HEK293 (cell line): Measurements from ENCODE around the gene GCAT.

Experiments
- CTCF ChIA-PET: fragments of 350-600 bp; formaldehyde crosslinking; extraction: SDS; loops from one replicate; lab custom pipeline; 2021; ENCODE audit warnings: antibody characterized with exemption; lab: Yijun Ruan, JAX
- POLR2A ChIA-PET: fragments of 300-600 bp; formaldehyde crosslinking; extraction: SDS; loops from one replicate; lab custom pipeline; 2020; ENCODE audit warnings: antibody characterized with exemption, inconsistent platforms; lab: Yijun Ruan, JAX
- H3K27ac ChIP-seq: fragments of 200-500 bp; sonication (Bioruptor generic); 2 replicates; pipeline ENCODE4 v1.5.1; 2014; ENCODE audit warnings: low read depth, low read length, control low read depth, inconsistent platforms; ENCODE audit errors: extremely low read depth
- H3K36me3 ChIP-seq, 2 experiments: fragments of 200-500 bp in 1 of 2; sonication (Bioruptor generic) in 1 of 2; 1 replicate in 1 of 2; 2 replicates in 1 of 2; pipeline ENCODE4 v1.5.1; 2014 to 2017; ENCODE audit warnings: inconsistent platforms in 2 of 2, low read length in 2 of 2; ENCODE audit not compliant: control insufficient read depth in 2 of 2, insufficient read depth in 1 of 2
- H3K4me1 ChIP-seq: fragments of 200-500 bp; sonication (Bioruptor generic); 2 replicates; pipeline ENCODE4 v1.5.1; 2014; ENCODE audit warnings: mild to moderate bottlenecking, low read length, inconsistent platforms; ENCODE audit not compliant: control insufficient read depth, insufficient read depth
- H3K4me3 ChIP-seq: 2 replicates; pipeline ENCODE4 v1.5.1; 2011; ENCODE audit warnings: low read depth, mild to moderate bottlenecking, control low read depth, low read length, moderate library complexity
- H3K9me3 ChIP-seq: fragments of 200-500 bp; sonication (Bioruptor generic); 2 replicates; pipeline ENCODE4 v1.5.1; 2014; ENCODE audit warnings: low read depth, low read length, inconsistent platforms; ENCODE audit not compliant: control insufficient read depth, insufficient read depth
- BCL11A ChIP-seq: fragments of 450-650 bp; formaldehyde crosslinking; IDR thresholded peaks from 2 replicates; pipeline ENCODE4 v1.5.1; 2016; ENCODE audit warnings: low read depth, missing biosample characterization, missing genetic modification characterization
- CTCF ChIP-seq: fragments of 450-650 bp; formaldehyde crosslinking; IDR thresholded peaks from 2 replicates; pipeline ENCODE4 v1.5.1; 2016; ENCODE audit warnings: missing biosample characterization, missing genetic modification characterization
- EGR2 ChIP-seq: fragments of 450-650 bp; formaldehyde crosslinking; IDR thresholded peaks from 2 replicates; pipeline ENCODE4 v1.5.1; 2016; ENCODE audit warnings: low read depth, missing biosample characterization, missing genetic modification characterization
- KLF10 ChIP-seq: fragments of 450-650 bp; IDR thresholded peaks from 2 replicates; pipeline ENCODE4 v1.5.1; 2018; ENCODE audit warnings: missing biosample characterization, mild to moderate bottlenecking, missing genetic modification characterization
- KLF9 ChIP-seq: fragments of 450-650 bp; formaldehyde crosslinking; IDR thresholded peaks from 2 replicates; pipeline ENCODE4 v1.5.1; 2016; ENCODE audit warnings: missing biosample characterization, missing genetic modification characterization, low read depth
- TRIM28 ChIP-seq: IDR thresholded peaks from 2 replicates; pipeline ENCODE4 v1.6.1; 2011; ENCODE audit warnings: low read length, control low read depth, borderline replicate concordance
- ZBTB17 ChIP-seq: fragments of 450-650 bp; formaldehyde crosslinking; IDR thresholded peaks from 2 replicates; pipeline ENCODE4 v1.5.1; 2016; ENCODE audit warnings: missing biosample characterization, missing genetic modification characterization
- ZBTB48 ChIP-seq: fragments of 450-650 bp; formaldehyde crosslinking; IDR thresholded peaks from 2 replicates; pipeline ENCODE4 v1.5.1; 2016; ENCODE audit warnings: missing biosample characterization, missing genetic modification characterization
- ZFHX2 ChIP-seq: fragments of 450-650 bp; formaldehyde crosslinking; conservative IDR thresholded peaks from 2 replicates; pipeline ENCODE4 v1.5.1; 2016; ENCODE audit warnings: missing biosample characterization, missing genetic modification characterization
- ZFP69B ChIP-seq: fragments of 450-650 bp; formaldehyde crosslinking; IDR thresholded peaks from 2 replicates; pipeline ENCODE4 v1.5.1; 2016; ENCODE audit warnings: missing biosample characterization, missing genetic modification characterization
- ZNF157 ChIP-seq: fragments of 450-650 bp; formaldehyde crosslinking; IDR thresholded peaks from 2 replicates; pipeline ENCODE4 v1.5.1; 2016; ENCODE audit warnings: missing biosample characterization, missing genetic modification characterization
- ZNF174 ChIP-seq: fragments of 450-650 bp; formaldehyde crosslinking; IDR thresholded peaks from 2 replicates; pipeline ENCODE4 v1.5.0; 2017; ENCODE audit warnings: missing biosample characterization, mild to moderate bottlenecking, missing genetic modification characterization
- ZNF239 ChIP-seq: fragments of 450-650 bp; formaldehyde crosslinking; IDR thresholded peaks from 2 replicates; pipeline ENCODE4 v1.5.1; 2016; ENCODE audit warnings: missing biosample characterization, missing genetic modification characterization
- ZNF350 ChIP-seq: fragments of 450-650 bp; formaldehyde crosslinking; IDR thresholded peaks from 2 replicates; pipeline ENCODE4 v1.5.0; 2017; ENCODE audit warnings: missing biosample characterization, mild to moderate bottlenecking, missing genetic modification characterization
- ZNF416 ChIP-seq: fragments of 450-650 bp; formaldehyde crosslinking; IDR thresholded peaks from 2 replicates; pipeline ENCODE4 v1.5.1; 2016; ENCODE audit warnings: missing biosample characterization, missing genetic modification characterization
- ZNF473 ChIP-seq: fragments of 450-650 bp; formaldehyde crosslinking; IDR thresholded peaks from 2 replicates; pipeline ENCODE4 v1.5.1; 2017; ENCODE audit warnings: missing biosample characterization, missing genetic modification characterization
- ZNF48 ChIP-seq: fragments of 450-650 bp; formaldehyde crosslinking; IDR thresholded peaks from 2 replicates; pipeline ENCODE4 v1.5.1; 2016; ENCODE audit warnings: missing biosample characterization, missing genetic modification characterization
- ZNF510 ChIP-seq: fragments of 450-650 bp; formaldehyde crosslinking; IDR thresholded peaks from 2 replicates; pipeline ENCODE4 v1.5.1; 2018; ENCODE audit warnings: mild to moderate bottlenecking, missing genetic modification characterization, missing biosample characterization; ENCODE audit not compliant: insufficient replicate concordance
- ZNF555 ChIP-seq: fragments of 450-650 bp; formaldehyde crosslinking; conservative IDR thresholded peaks from 2 replicates; pipeline ENCODE4 v1.5.1; 2017; ENCODE audit warnings: missing biosample characterization, mild to moderate bottlenecking, missing genetic modification characterization, inconsistent platforms
- ZNF600 ChIP-seq: fragments of 450-650 bp; formaldehyde crosslinking; IDR thresholded peaks from 2 replicates; pipeline ENCODE4 v1.5.1; 2016; ENCODE audit warnings: missing biosample characterization, missing genetic modification characterization
- ZNF629 ChIP-seq: fragments of 450-650 bp; formaldehyde crosslinking; IDR thresholded peaks from 2 replicates; pipeline ENCODE4 v1.5.1; 2017; ENCODE audit warnings: missing biosample characterization, missing genetic modification characterization
- ZNF704 ChIP-seq: fragments of 450-650 bp; formaldehyde crosslinking; IDR thresholded peaks from 2 replicates; pipeline ENCODE4 v1.5.1; 2016; ENCODE audit warnings: missing biosample characterization, missing genetic modification characterization
- ZNF768 ChIP-seq: fragments of 450-650 bp; formaldehyde crosslinking; IDR thresholded peaks from 2 replicates; pipeline ENCODE4 v1.5.1; 2018; ENCODE audit warnings: missing biosample characterization, mild to moderate bottlenecking, missing genetic modification characterization
- ZNF776 ChIP-seq: fragments of 450-650 bp; formaldehyde crosslinking; IDR thresholded peaks from 2 replicates; pipeline ENCODE4 v1.5.0; 2017; ENCODE audit warnings: missing biosample characterization, missing genetic modification characterization, borderline replicate concordance
- ZNF785 ChIP-seq: fragments of 450-650 bp; formaldehyde crosslinking; IDR thresholded peaks from 2 replicates; pipeline ENCODE4 v1.5.1; 2016; ENCODE audit warnings: missing biosample characterization, missing genetic modification characterization
- ZSCAN30 ChIP-seq: fragments of 450-650 bp; IDR thresholded peaks from 2 replicates; pipeline ENCODE4 v1.5.1; 2018; ENCODE audit warnings: missing biosample characterization, mild to moderate bottlenecking, missing genetic modification characterization, moderate library complexity
- TF ChIP-seq, protein P1 (sequence below): fragments of 450-650 bp; formaldehyde crosslinking; IDR thresholded peaks from 2 replicates; pipeline ENCODE4 v1.5.1; 2016; ENCODE audit warnings: missing biosample characterization, missing genetic modification characterization

The GCAT gene

DNA sequence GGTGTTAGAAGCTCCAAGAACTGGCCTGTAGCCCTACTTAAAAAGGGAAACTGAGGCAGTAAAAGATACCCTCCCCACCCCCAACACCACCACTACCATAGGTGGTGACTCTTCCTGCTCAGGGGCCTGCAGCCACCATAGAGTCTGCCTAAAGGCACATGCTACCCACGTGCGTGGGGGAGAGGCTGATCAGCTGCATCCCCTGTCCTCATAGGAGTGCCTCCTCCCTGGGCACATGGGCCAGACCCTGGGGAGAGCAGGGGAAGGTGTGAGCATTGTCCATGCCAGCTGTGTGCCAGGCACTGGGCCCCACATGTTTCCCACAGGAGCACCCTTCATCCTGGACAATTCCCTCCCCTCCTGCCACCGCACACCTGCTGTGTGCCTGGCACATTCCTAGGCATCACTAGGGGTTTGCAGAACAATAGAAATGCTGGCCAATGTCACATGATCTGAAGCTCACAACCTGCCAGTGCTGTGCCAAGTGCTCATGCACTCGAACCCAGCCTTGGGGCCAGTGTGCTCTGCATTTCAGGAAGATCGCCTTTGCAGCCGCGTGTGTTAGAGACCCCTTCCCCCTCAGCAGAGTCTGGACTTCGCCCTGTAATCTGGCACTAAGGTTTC is 41.7 kb upstream of the GCAT start:
- CTCF ChIA-PET: interaction anchor here (0.6 to 1.2 kb wide), 4 partner anchors 51 to 630 kb away, joined by 3 to 5 read pairs (median 3); no protein-coding TSS in a partner anchor
- POLR2A ChIA-PET: interaction anchor here (0.6 to 1.7 kb wide), 2 partner anchors 8 to 12 kb away, joined by 4 to 5 read pairs; no protein-coding TSS in a partner anchor
- Histone ChIP-seq H3K4me1 (no peaks in the 10 kb centered on the region), H3K36me3 (peaks cover 9 to 63% of the 10 kb centered on the region in 2 experiments; a peak in 2 of 3 replicates), H3K4me3 (no peak overlapping the region), H3K27ac (no peak overlapping the region), H3K9me3 (no peaks in the 10 kb centered on the region)
- TF ChIP-seq ZNF704 (tag by site-specific recombination) (no peak), KLF9 (tag by site-specific recombination) (no peak), ZNF416 (no peak), TRIM28 (no peak), ZBTB17 (peak; percentile 92), ZNF473 (tag by site-specific recombination) (no peak), ZNF157 (tag by site-specific recombination) (no peak)
- TF ChIP-seq, protein P1, sequence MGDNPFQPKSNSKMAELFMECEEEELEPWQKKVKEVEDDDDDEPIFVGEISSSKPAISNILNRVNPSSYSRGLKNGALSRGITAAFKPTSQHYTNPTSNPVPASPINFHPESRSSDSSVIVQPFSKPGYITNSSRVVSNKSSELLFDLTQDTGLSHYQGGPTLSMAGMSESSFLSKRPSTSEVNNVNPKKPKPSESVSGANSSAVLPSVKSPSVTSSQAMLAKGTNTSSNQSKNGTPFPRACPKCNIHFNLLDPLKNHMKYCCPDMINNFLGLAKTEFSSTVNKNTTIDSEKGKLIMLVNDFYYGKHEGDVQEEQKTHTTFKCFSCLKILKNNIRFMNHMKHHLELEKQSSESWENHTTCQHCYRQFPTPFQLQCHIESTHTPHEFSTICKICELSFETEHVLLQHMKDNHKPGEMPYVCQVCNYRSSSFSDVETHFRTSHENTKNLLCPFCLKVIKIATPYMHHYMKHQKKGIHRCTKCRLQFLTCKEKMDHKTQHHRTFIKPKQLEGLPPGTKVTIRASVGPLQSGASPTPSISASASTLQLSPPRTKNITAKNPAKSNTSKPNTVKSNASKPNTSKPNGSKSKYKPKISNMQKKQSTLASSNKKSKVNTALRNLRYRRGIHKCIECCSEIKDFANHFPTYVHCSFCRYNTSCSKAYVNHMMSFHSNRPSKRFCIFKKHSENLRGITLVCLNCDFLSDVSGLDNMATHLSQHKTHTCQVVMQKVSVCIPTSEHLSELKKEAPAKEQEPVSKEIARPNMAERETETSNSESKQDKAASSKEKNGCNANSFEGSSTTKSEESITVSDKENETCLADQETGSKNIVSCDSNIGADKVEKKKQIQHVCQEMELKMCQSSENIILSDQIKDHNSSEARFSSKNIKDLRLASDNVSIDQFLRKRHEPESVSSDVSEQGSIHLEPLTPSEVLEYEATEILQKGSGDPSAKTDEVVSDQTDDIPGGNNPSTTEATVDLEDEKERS (tag by site-specific recombination): no peak

DNA sequence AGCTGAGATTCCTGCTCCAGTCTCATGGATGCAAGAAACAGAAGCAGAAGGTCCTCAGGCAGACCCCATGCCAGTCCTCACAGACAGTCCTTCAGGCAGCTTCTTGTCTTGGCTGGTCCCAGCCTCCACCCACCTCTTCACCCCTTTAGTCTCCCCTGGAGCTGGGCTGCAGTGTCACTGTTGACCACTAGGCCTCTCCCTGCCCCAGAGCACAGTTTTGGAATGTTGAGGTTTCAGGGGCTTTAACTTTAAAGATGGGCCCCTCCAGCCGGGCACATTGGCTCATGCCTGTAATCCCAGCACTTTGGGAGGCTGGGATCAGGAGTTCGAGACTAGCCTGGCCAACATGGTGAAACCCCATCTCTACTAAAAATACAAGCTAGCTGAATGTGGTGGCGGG is 39.5 kb upstream of the GCAT start:
- no peak for TF ChIP-seq ZNF350
- peak; percentile 18; the same call in 1 of the 2 replicates for TF ChIP-seq CTCF (tag by site-specific recombination)
- H3K4me3 ChIP-seq: no peak overlapping the region
- POLR2A ChIA-PET: interaction anchor here (1.0 to 2.7 kb wide), 5 partner anchors 10 to 161 kb away, joined by 4 to 8 read pairs (median 5); partner anchors contain the start of gene ANKRD54
- CTCF ChIA-PET: interaction anchor here (0.6 to 1.5 kb wide), 5 partner anchors 10 to 120 kb away, joined by 3 to 7 read pairs (median 3); no protein-coding TSS in a partner anchor
- no peaks in the 10 kb centered on the region for H3K4me1 ChIP-seq
- H3K36me3 ChIP-seq: peaks cover 6 to 77% of the 10 kb centered on the region in 2 experiments; a peak in 2 of 3 replicates
- no peak overlapping the region for H3K27ac ChIP-seq
- H3K9me3 ChIP-seq: no peaks in the 10 kb centered on the region

GRCh38 chr22:37769056-37769455 is 38.7 kb upstream of the GCAT start:
- CTCF ChIA-PET: interaction anchor here (0.9 to 1.5 kb wide), 2 partner anchors 9 to 23 kb away, joined by 3 read pairs; no protein-coding TSS in a partner anchor
- no peaks in the 10 kb centered on the region for H3K4me1 ChIP-seq
- POLR2A ChIA-PET: interaction anchor here (0.9 to 2.7 kb wide), 3 partner anchors 10 to 108 kb away, joined by 3 to 8 read pairs (median 4); no protein-coding TSS in a partner anchor
- H3K4me3 ChIP-seq: no peak overlapping the region
- no peaks in the 10 kb centered on the region for H3K9me3 ChIP-seq
- H3K27ac ChIP-seq: no peak overlapping the region
- peaks cover 6 to 76% of the 10 kb centered on the region in 2 experiments; a peak in 2 of 3 replicates for H3K36me3 ChIP-seq
- no peak for TF ChIP-seq ZBTB48 (tag by site-specific recombination)
- TF ChIP-seq EGR2 (tag by site-specific recombination): no peak
- TF ChIP-seq ZNF629 (tag by site-specific recombination): no peak
- TF ChIP-seq ZNF785: no peak
- TF ChIP-seq ZNF473 (tag by site-specific recombination): no peak
- no peak for TF ChIP-seq ZNF239 (tag by site-specific recombination)
- no peak for TF ChIP-seq ZNF174
- TF ChIP-seq KLF10 (tag by site-specific recombination): no peak
- TF ChIP-seq BCL11A: no peak
- TF ChIP-seq ZFP69B (tag by site-specific recombination): no peak
- TF ChIP-seq ZNF555 (tag by site-specific recombination): no peak
- no peak for TF ChIP-seq ZNF600
- TF ChIP-seq ZFHX2 (tag by site-specific recombination): no peak
- no peak for TF ChIP-seq ZNF768
- TF ChIP-seq ZNF510 (tag by site-specific recombination): no peak
- TF ChIP-seq ZNF48 (tag by site-specific recombination): no peak
- no peak for TF ChIP-seq ZNF776
- TF ChIP-seq ZSCAN30 (tag by site-specific recombination): no peak
